HG02759 (cell line): ENCODE measurements around the gene GABRP.
"Not testable (repeated sequence)": the region's sequence is repeated elsewhere in the genome, so short reads cannot be mapped to it uniquely, and the experiment has no call there.

Experiments
- ATAC-seq: cut with Tn5 transposase; IDR thresholded peaks from one replicate; pipeline ENCODE4 v1.9.1; 2021; ENCODE audit warnings: mild to moderate bottlenecking, moderate library complexity; ENCODE audit not compliant: unreplicated experiment

The GABRP gene

DNA sequence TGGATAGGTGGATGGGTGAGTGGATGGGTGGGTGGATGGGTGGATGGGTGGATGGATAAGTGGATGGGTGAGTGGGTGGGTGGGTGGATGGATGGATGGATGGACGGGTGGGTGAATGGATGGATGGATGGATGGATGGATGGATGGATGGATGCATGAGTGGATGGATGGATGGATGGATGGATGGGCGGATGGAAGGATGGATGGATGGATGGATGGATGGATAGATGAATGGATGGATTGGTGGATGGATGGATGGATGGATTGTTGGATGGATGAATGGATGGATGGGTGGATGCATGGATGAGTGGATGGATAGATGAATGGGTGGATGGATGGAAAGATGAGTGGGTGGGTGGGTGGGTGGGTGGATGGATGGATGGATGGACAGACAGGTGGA is 29.0 kb upstream of the GABRP start:
- ATAC-seq = not testable (repeated sequence)

GRCh38 chr5:170755679-170756456 is 27.7 kb upstream of the GABRP start:
- no peak for ATAC-seq

- no peak for ATAC-seq
Measured at GRCh38 chr5:170756691-170757090, 26.8 kb upstream of the GABRP start.

GRCh38 chr5:170757182-170757601 is 26.3 kb upstream of the GABRP start:
- peak; percentile 97 for ATAC-seq

DNA sequence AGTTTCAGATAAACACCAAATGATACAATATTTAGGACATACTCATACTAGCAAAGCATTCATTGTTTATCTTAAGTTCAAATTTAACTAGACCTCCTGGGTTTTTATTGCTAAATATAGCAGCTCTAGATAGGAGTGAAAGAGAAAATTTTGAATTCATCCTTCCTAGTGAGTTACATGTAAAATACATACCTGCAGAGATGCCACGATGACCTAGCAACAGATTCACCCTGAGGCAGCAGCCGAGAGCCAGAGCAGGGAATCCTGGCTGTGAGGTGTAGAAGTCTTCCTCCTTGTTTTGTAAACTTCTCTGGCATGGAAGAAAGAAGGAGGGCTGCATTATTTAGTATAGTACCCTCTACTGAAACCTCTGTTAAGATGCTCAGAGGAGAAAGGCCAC is 25.9 kb upstream of the GABRP start:
- ATAC-seq = no peak

- no peak for ATAC-seq
Measured at GRCh38 chr5:170758481-170758880, 25.0 kb upstream of the GABRP start.

- ATAC-seq = no peak
Measured at GRCh38 chr5:170760113-170760512, 23.4 kb upstream of the GABRP start.

- no peak for ATAC-seq
Measured at GRCh38 chr5:170761048-170761707, 22.3 kb upstream of the GABRP start.

- no peak for ATAC-seq
Measured at GRCh38 chr5:170761708-170762066, 21.8 kb upstream of the GABRP start.

DNA sequence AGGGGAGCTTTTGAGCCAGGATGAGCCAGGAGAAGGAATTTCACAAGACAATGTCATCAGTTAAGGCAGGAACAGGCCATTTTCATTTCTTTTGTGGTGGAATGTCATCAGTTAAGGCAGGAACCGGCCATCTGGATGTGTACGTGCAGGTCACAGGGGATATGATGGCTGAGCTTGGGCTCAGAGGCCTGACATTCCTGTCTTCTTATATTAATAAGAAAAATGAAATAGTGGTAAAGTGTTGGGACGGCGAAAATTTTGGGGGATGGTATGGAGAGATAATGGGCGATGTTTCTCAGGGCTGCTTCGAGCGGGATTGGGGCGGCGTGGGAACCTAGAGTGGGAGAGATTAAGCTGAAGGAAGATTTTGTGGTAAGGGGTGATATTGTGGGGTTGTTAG is 21.2 kb upstream of the GABRP start:
- not testable (repeated sequence) for ATAC-seq

DNA sequence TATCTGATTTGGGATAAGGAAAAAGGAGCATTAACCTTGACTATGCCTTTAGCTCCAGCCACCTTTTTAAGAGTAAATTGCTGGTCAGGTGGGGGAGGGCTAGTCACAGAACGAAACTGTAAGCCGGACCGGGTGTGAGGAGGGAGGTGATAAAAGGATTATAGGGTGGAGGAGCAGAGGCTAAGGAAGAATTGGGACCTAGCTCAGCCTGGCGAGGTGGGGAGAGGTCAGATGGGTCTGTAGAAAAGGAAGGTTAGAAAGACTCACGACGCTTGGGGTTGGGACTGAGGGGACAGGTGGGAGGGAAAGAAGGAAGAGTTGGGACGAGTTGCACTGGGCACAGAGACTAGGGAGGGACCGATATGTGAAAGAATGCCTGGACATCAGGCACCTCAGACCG is 17.7 kb upstream of the GABRP start:
- ATAC-seq = not testable (repeated sequence)

DNA sequence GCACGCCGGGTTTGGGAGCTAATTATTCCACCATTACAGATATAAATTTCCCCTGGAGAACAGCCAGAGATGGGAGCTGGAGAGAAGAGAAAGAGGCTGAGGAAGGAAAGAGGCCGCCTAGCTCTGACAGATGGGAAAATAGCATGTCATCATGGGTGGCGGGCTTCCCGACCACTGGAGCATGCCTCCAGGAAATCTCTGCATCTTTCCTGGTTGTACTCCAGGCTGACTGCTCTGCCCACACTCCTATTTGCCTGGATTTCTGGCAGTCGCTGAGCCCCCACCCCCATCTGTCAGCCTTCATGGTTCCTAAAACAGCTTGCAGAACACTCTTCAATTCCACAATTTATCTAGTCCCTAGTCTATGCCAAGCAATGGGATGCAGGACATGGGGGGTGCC is 14.3 kb upstream of the GABRP start:
- ATAC-seq = no peak

GRCh38 chr5:170769898-170770416 is 13.6 kb upstream of the GABRP start:
- ATAC-seq = no peak

DNA sequence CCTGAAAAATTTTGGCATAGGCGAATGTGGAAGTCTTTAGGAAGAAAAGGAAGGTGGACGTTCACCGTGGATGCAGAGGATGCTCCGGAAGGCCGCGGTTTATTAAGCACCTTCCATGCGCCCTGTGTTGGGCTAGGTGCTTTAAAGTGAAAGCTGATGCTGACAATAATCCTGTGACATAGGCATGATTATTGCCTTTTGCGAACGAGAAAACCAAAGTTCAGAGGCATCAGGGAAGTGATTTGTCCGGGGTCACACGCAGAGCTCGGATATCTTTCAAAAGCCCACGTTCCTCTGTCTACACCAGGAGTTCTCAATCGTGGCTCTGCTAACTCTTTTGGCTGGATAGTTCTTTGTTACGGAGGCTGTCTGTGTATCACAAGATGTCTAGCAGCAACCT is 12.0 kb upstream of the GABRP start:
- no peak for ATAC-seq

- no peak for ATAC-seq
Measured at GRCh38 chr5:170773024-170773985, 10.2 kb upstream of the GABRP start.

DNA sequence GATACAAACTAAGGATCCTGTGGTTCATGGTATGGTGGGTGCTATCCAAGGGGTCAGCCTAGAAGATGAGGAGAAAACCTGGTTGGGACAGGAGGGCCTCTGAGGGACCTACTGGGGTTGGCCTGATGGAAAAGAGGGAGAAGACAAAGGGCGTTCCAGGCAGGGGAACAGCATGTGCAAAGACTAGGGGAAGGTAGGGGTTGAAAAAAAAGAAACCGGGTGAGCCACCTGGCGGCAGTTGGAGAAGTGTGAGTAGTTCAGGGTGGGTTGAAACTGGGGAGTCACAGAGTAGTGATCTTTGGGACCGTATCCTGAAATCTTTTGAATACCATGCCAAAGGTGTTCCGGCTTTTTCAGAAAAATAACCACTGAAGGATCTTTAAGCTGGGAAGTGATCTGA is 8.7 kb upstream of the GABRP start:
- no peak for ATAC-seq

DNA sequence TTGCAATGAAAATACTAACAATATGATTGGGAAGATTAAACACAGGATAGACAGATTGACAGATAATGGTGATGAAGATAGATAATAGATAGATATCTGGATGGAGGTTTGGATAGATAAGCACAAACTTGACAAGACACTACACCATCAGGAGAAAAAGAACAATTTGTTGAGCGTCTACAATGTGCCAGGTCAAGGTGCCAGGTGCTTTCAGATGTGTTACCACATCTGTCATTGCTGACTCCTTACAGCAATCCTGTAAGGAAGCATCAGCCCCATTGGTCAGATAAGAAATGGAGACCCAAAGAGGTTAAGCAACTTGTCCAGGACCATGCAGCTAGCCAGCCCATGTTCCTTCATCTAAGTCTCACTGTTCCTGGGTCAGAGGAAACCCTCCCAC is 1.6 kb upstream of the GABRP start:
- no peak for ATAC-seq

DNA sequence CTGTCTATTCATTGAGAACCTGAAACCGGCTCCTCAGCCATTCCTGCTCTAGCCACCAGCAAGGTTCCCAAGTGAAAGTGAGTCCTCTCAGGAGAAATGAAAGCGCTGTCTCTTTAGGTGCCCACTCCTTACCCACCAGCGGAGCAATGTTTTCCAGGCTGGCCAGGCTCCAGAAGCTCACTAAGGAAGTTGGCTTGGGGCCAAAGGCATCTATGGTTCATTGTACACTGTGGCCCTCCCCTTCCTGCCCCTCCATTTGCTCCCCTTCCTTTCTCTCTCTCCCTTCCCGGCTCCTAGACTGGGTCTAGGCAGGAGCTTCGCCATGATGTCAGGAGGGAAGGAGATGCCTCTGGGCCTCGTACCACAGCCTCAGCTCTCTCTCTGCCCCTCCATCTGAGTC is 1.1 kb upstream of the GABRP start:
- ATAC-seq = no peak

GRCh38 chr5:170785416-170785815 is 1.9 kb downstream of the GABRP start:
- no peak for ATAC-seq

DNA sequence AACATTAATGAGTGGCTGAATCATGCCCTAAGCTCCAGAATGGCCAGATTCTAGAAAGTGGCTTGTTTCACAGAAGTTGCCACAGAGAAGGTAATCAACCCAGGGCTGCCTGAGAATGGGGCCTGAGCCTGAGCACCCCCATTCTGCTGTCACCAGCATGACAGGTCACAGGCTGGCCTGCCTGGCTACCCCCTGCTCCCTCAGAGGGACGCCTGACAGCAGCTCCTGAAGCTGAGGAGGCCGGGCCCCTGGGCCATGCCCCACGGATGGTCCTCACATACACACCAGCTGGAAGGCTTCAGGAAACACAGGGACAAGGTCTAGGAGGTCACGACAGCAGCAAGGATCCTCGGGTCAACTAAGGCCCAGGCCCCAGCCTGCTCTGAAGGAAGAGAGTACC is 3.7 kb downstream of the GABRP start:
- ATAC-seq = no peak

DNA sequence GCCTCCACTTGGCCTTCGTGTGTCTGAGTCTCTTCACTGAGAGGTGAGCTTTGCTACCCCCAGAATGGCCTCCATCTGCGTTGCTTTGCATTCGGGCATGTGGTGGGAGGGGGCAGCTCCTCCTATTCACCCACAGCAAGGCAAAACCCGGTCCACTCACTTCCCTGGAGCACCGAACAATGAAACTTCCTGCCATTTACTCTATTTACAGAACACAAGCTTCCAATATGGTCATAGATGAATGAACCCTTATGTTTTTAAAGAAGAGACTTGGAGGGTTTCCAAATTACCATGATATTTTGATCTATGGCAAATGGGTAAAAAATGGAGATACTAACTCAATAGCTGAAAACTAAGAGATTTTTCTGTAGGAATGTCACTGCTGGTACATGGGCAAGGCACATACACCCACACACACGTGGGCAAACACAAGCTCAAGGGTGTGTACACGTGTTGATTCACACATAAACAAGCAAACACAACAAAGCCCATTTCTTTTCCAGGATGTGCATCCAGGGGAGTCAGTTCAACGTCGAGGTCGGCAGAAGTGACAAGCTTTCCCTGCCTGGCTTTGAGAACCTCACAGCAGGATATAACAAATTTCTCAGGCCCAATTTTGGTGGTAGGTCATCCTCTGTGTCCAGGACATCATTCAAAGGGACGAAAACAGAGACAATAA is 5.2 kb downstream of the GABRP start:
- no peak for ATAC-seq
